H1 (cell line): ENCODE data around the gene G6PC1. TPM values are rescaled to one million over a fixed set of nuclear protein-coding genes. Genes with fewer than 3 reads are reported as not detected.
"Not testable (repeated sequence)": the region's sequence is repeated elsewhere in the genome, so short reads cannot be mapped to it uniquely, and the experiment has no call there.

Experiments
- CTCF ChIA-PET: fragments of 300-600 bp; sonication (Branson Sonifier 250); formaldehyde crosslinking; loops from one replicate; lab custom pipeline; 2021; ENCODE audit not compliant: partially characterized antibody; lab: Charles Lee
- POLR2A ChIA-PET: fragments of 300-600 bp; sonication (Branson Sonifier 250); formaldehyde crosslinking; loops from one replicate; lab custom pipeline; 2021; ENCODE audit warnings: inconsistent platforms; ENCODE audit not compliant: partially characterized antibody; lab: Charles Lee
- DNase-seq, 2 experiments: peaks; one replicate each; pipeline versions ENCODE4 v3.0.0 to v3.0.0-alpha.2; 2010 to 2022; ENCODE audit warnings: low spot score in 2 of 2, low read depth in 1 of 2, mixed read lengths in 1 of 2
- FAIRE-seq: peaks from 2 replicates; lab custom pipeline; 2011; peaks lifted over from hg19 to GRCh38; lab: Jason Lieb, UNC
- H2AFZ ChIP-seq: 2 replicates; pipeline ENCODE4 v1.8.1; 2012; ENCODE audit warnings: low read length, inconsistent platforms
- H2AK5ac ChIP-seq: 2 replicates; pipeline ENCODE4 v1.6.1; 2013; ENCODE audit warnings: low read depth, low read length
- H2BK120ac ChIP-seq: replicated peaks from 2 replicates; pipeline ENCODE3; 2013; ENCODE audit warnings: low read depth, low read length, inconsistent platforms
- H2BK12ac ChIP-seq: 2 replicates; pipeline ENCODE4 v1.6.1; 2013; ENCODE audit warnings: low read depth, low read length
- H2BK15ac ChIP-seq: 2 replicates; pipeline ENCODE4 v1.6.1; 2013; ENCODE audit warnings: low read length
- H2BK20ac ChIP-seq: 2 replicates; pipeline ENCODE4 v1.6.1; 2013; ENCODE audit warnings: low read length
- H2BK5ac ChIP-seq: 2 replicates; pipeline ENCODE4 v1.6.1; 2013; ENCODE audit warnings: low read depth, low read length
- H3K14ac ChIP-seq: 2 replicates; pipeline ENCODE4 v1.6.1; 2013; ENCODE audit warnings: inconsistent platforms; ENCODE audit not compliant: insufficient read length
- H3K18ac ChIP-seq: 2 replicates; pipeline ENCODE4 v1.6.1; 2013; ENCODE audit warnings: low read length; ENCODE audit errors: extremely low read depth
- H3K23ac ChIP-seq: 2 replicates; pipeline ENCODE4 v1.6.1; 2013; ENCODE audit warnings: inconsistent platforms; ENCODE audit not compliant: insufficient read length
- H3K23me2 ChIP-seq: 2 replicates; pipeline ENCODE4 v1.6.1; 2013; ENCODE audit warnings: low read depth, low read length
- H3K27ac ChIP-seq: 2 replicates; pipeline ENCODE4 v1.6.1; 2011; ENCODE audit warnings: low read depth, low read length, inconsistent platforms
- H3K27me3 ChIP-seq, 4 experiments: replicated peaks in 1 of 4; 1 replicate in 1 of 4; 2 replicates in 3 of 4; pipeline versions ENCODE4 v1.6.1 to v1.8.1; 2011 to 2013; ENCODE audit warnings: low read length in 3 of 4, mild to moderate bottlenecking in 3 of 4, inconsistent platforms in 2 of 4, mixed read lengths in 2 of 4, moderate library complexity in 1 of 4; ENCODE audit not compliant: control insufficient read depth in 3 of 4, insufficient read depth in 3 of 4; ENCODE audit errors: extremely low read depth in 1 of 4
- H3K36me3 ChIP-seq, 4 experiments: 2 replicates each; pipeline versions ENCODE4 v1.6.1 to v1.8.1; 2011 to 2013; ENCODE audit warnings: mild to moderate bottlenecking in 4 of 4, low read length in 3 of 4, moderate library complexity in 2 of 4, control low read depth in 1 of 4, inconsistent platforms in 1 of 4; ENCODE audit not compliant: insufficient read depth in 4 of 4, control insufficient read depth in 2 of 4
- H3K4ac ChIP-seq: replicated peaks from 2 replicates; pipeline ENCODE3; 2013; ENCODE audit warnings: low read length, low read depth, mixed read lengths, inconsistent platforms; ENCODE audit not compliant: insufficient read length
- H3K4me1 ChIP-seq, 4 experiments: replicated peaks in 1 of 4; 1 replicate in 1 of 4; 2 replicates in 3 of 4; pipeline versions ENCODE4 v1.6.1 to v1.8.1; 2011 to 2013; ENCODE audit warnings: low read length in 3 of 4, inconsistent platforms in 2 of 4, mixed read lengths in 1 of 4; ENCODE audit not compliant: insufficient read depth in 4 of 4, control insufficient read depth in 3 of 4
- H3K4me2 ChIP-seq, 2 experiments: 2 replicates each; pipeline versions ENCODE4 v1.6.1 to v1.8.1; 2011 to 2013; ENCODE audit warnings: low read depth in 2 of 2, low read length in 2 of 2, control low read depth in 1 of 2, inconsistent platforms in 1 of 2, mild to moderate bottlenecking in 1 of 2; ENCODE audit not compliant: insufficient read depth in 1 of 2
- H3K4me3 ChIP-seq, 4 experiments: fragments of 200-600, 300-600 bp in 1 of 4; sonication (generic), shearing (Covaris generic), sonication (Bioruptor Twin) in 1 of 4; 2 replicates each; pipeline versions ENCODE4 v1.5.1 to v1.8.1; 2011 to 2016; ENCODE audit warnings: low read length in 4 of 4, low read depth in 3 of 4, control low read depth in 2 of 4, inconsistent platforms in 2 of 4, mild to moderate bottlenecking in 2 of 4, mixed read lengths in 1 of 4, moderate library complexity in 1 of 4; ENCODE audit not compliant: insufficient read depth in 2 of 4; ENCODE audit errors: extremely low read depth in 1 of 4
- H3K56ac ChIP-seq: replicated peaks from 2 replicates; pipeline ENCODE3; 2013; ENCODE audit warnings: low read depth, mild to moderate bottlenecking, mixed read lengths, low read length, inconsistent platforms; ENCODE audit not compliant: insufficient read length
- H3K79me1 ChIP-seq: 2 replicates; pipeline ENCODE4 v1.6.1; 2013; ENCODE audit warnings: low read depth, low read length, control low read depth
- H3K79me2 ChIP-seq, 2 experiments: 2 replicates each; pipeline versions ENCODE4 v1.6.1 to v1.8.1; 2012 to 2013; ENCODE audit warnings: low read length in 2 of 2, mild to moderate bottlenecking in 2 of 2, inconsistent platforms in 1 of 2; ENCODE audit not compliant: insufficient read depth in 2 of 2, control insufficient read depth in 1 of 2
- H3K9ac ChIP-seq, 4 experiments: replicated peaks in 1 of 4; 1 replicate in 1 of 4; 2 replicates in 3 of 4; pipeline versions ENCODE4 v1.6.1 to v1.8.1; 2011 to 2013; ENCODE audit warnings: low read depth in 3 of 4, low read length in 3 of 4, control low read depth in 2 of 4, mild to moderate bottlenecking in 2 of 4, moderate library complexity in 2 of 4, inconsistent platforms in 1 of 4; ENCODE audit errors: extremely low read depth in 1 of 4
- H3K9me3 ChIP-seq, 2 experiments: 2 replicates each; pipeline versions ENCODE4 v1.6.1 to v1.8.1; 2012 to 2013; ENCODE audit warnings: mild to moderate bottlenecking in 2 of 2, moderate library complexity in 2 of 2, control low read depth in 1 of 2, inconsistent platforms in 1 of 2, low read depth in 1 of 2, low read length in 1 of 2, mixed read lengths in 1 of 2; ENCODE audit not compliant: insufficient read depth in 2 of 2
- H4K20me1 ChIP-seq, 2 experiments: replicated peaks in 1 of 2; 2 replicates each; pipeline versions ENCODE3 to v1.8.1; 2011 to 2013; ENCODE audit warnings: inconsistent platforms in 2 of 2, low read length in 2 of 2, mild to moderate bottlenecking in 1 of 2; ENCODE audit not compliant: insufficient read depth in 2 of 2, control insufficient read depth in 1 of 2
- H4K5ac ChIP-seq: 2 replicates; pipeline ENCODE4 v1.6.1; 2013; ENCODE audit warnings: low read length, low read depth, mixed read lengths, inconsistent platforms; ENCODE audit not compliant: insufficient read length
- H4K8ac ChIP-seq: 2 replicates; pipeline ENCODE4 v1.8.0; 2013; ENCODE audit warnings: mild to moderate bottlenecking, moderate library complexity, low read length, inconsistent platforms; ENCODE audit not compliant: insufficient read depth; ENCODE audit errors: extremely low read depth
- H4K91ac ChIP-seq: replicated peaks from 2 replicates; pipeline ENCODE3; 2013; ENCODE audit warnings: low read length, mixed read lengths, inconsistent platforms; ENCODE audit not compliant: insufficient read length
- WGBS, 2 experiments: shearing (Covaris generic) in 1 of 2; methylation state at CpG; one replicate each; pipeline versions ENCODE4 v1.1.6 to v1.1.7; 2013 to 2015; ENCODE audit warnings: low lambda C conversion rate in 2 of 2, mixed read lengths in 2 of 2, inconsistent platforms in 1 of 2, low coverage in 1 of 2, missing lambda C conversion rate in 1 of 2; ENCODE audit not compliant: insufficient replicate concordance in 2 of 2, insufficient coverage in 1 of 2, insufficient read length in 1 of 2; ENCODE audit errors: extremely low coverage in 1 of 2, missing lambda C conversion rate in 1 of 2; 5-methylcytosine and 5-hydroxymethylcytosine counted together
- polyA plus RNA-seq, 7 experiments: library from polyadenylated mRNA; depleted of rRNA in 3 of 7; stranded (reverse) in 5 of 7; unstranded in 2 of 7; fragments of >200 nt in 5 of 7; fragments of 200-250 nt in 2 of 7; gene quantifications; 1 replicate in 5 of 7; 2 replicates in 1 of 7; 4 replicates in 1 of 7; pipeline versions ENCODE4 v1.2.1 to v1.2.3, GENCODE V29; 2011 to 2013; ENCODE audit warnings: missing spikeins in 2 of 7, mixed read lengths in 2 of 7
- total RNA-seq: library from RNA; stranded (reverse); fragmentation: NEBNext Ultra II Directional; extraction: Animal tissue kit (Norgen Biotek cat#: 25700); gene quantifications from 2 replicates; pipeline ENCODE4 v1.2.1, GENCODE V29; 2021

Gene G6PC1
- total and polyA plus RNA-seq, 2 of the 8 experiments (the other 6 are each of a cell fraction or from before 2014, with no cell fraction given), result 0.02 TPM; not detected in 1

DNA sequence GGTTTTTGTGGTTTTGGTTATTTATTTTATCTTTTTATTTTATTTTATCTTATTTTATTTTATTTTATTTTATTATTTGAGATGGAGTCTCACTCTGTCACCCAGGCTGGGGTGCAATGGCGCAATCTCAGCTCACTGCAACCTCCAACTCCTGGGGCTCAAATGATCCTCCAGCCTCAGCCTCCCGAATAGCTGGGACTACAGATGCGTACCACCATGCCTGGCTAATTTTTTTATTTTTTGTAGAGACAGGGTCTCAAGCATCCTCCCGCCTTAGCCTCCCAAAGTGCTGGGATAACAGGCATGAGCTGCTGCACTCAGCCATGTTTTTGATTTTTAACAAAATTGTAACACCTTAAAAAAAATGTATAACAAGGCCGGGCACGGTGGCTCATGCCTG lies 14.7 kb downstream of the G6PC1 start:
- not testable (repeated sequence) for FAIRE-seq, H3K27ac ChIP-seq, H2AFZ ChIP-seq, H3K23ac ChIP-seq, H4K5ac ChIP-seq, H3K79me1 ChIP-seq, H4K91ac ChIP-seq, H4K8ac ChIP-seq, H3K14ac ChIP-seq, H3K4ac ChIP-seq, H3K4me2 ChIP-seq, DNase-seq, H3K4me3 ChIP-seq, H3K9me3 ChIP-seq, H2BK120ac ChIP-seq, H2AK5ac ChIP-seq, H3K18ac ChIP-seq, H3K79me2 ChIP-seq, H3K23me2 ChIP-seq, H3K4me1 ChIP-seq, H3K36me3 ChIP-seq, H3K56ac ChIP-seq, H4K20me1 ChIP-seq, H2BK15ac ChIP-seq, H2BK20ac ChIP-seq, H2BK5ac ChIP-seq, H3K9ac ChIP-seq, H2BK12ac ChIP-seq, H3K27me3 ChIP-seq
- ChIA-PET CTCF (interaction anchor here (1.1 kb wide), 1 partner anchor 9 kb away, joined by 3 read pairs; no protein-coding TSS in a partner anchor), POLR2A (interaction anchor here (1.4 kb wide), 1 partner anchor 73 kb away, joined by 4 read pairs; no protein-coding TSS in a partner anchor)
- WGBS, 2 experiments, result 96% methylated on average over 6 of the region's 6 CpGs; no CpG with 5 or more reads in 1 of the 2 experiments
